Measurements from ENCODE around the gene VAMP8.
"Not testable (repeated sequence)": the region's sequence is repeated elsewhere in the genome, so short reads cannot be mapped to it uniquely, and the experiment has no call there.

VAMP8 gene

DNA sequence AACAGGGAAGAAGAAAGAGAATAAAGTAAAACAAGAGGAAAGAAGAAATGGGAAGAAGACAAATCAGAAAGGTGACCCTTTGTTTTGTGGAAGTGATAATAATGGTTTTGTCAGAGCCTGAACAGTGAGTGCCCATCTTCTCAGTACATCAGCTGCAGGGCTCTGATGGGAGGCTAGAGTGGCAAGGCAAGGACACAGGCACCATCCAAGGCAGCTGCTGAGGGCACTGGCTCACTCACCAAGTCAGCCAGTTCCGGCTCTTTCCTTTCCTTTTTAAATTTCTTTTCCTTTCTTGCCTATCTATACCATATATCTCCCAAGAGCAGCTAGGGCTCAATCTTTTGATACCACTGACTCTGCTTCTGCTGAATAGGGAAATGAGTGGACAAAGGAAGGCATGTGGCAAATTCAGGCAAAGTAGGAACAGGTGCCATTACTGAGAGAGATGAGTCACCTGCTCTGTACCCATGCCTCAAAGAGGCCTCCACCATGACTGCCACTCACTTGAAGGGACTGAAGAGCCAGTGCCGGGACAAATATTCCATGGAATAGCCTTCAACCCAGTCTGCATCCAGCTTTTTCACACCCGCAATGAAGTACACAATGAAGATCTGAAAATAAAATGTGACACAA lies 22.3 kb upstream of the VAMP8 start:
- H3K4me3 ChIP-seq (ENCODE audit: low read depth, low read length): no peak overlapping the region
- DNase-seq (ENCODE audit: low read depth): no peak
- no peak for TF ChIP-seq CTCF (conservative IDR thresholded peaks at IDR 0.05; ENCODE audit: low read depth, low read length)

DNA sequence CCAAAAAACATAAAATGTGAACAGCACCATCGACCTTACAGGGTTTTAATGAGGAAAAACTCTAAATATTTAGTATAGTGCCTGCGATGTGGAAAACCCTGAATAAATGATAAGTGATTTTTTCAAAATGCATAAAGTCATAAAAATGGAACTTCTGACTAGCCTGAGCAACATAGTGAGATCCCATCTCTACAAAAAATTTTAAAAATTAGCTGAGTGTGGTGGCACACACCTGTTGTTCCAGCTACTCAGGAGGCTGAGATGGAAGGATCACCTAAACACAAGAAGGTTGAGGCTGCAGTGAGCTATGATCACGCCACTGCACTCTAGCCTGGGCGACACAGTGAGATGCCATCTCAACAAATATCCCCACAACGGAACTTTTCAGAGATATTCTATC lies 20.3 kb upstream of the VAMP8 start:
- TF ChIP-seq CTCF (conservative IDR thresholded peaks at IDR 0.05; ENCODE audit: low read depth, low read length): no peak
- no peak for DNase-seq (ENCODE audit: low read depth)
- H3K4me3 ChIP-seq (ENCODE audit: low read depth, low read length): no peak overlapping the region

GRCh38 chr2:85558160-85558559 lies 19.2 kb upstream of the VAMP8 start:
- no peak for TF ChIP-seq CTCF (conservative IDR thresholded peaks at IDR 0.05; ENCODE audit: low read depth, low read length)
- H3K4me3 ChIP-seq (ENCODE audit: low read depth, low read length): no peak overlapping the region
- DNase-seq (ENCODE audit: low read depth): no peak

DNA sequence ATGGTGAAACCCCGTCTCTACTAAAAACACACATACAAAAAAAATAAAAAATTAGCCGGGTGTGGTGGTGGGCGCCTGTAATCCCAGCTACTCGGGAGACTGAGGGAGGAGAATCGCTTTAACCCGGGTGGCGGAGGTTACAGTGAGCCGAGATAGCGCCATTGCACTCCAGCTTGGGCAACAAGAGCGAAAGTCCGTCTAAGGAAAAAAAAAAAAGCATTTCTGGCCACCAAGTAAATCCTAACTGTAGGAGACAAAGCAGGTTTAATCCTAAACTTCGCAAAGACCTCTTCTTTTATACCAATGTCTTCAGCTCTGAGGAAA lies 17.0 kb upstream of the VAMP8 start:
- H3K4me3 ChIP-seq (ENCODE audit: low read depth, low read length): peak overlapping the region; percentile 71
- not testable (repeated sequence) for DNase-seq (ENCODE audit: low read depth)

- TF ChIP-seq CTCF (conservative IDR thresholded peaks at IDR 0.05; ENCODE audit: low read depth, low read length): no peak
- peak overlapping the region; percentile 71 for H3K4me3 ChIP-seq (ENCODE audit: low read depth, low read length)
- DNase-seq (ENCODE audit: low read depth): no peak
Observed at GRCh38 chr2:85560812-85561279, 16.5 kb upstream of the VAMP8 start.

- DNase-seq (ENCODE audit: low read depth): peak; percentile 94
- peak within 1 kb of the TSS; percentile 71 for H3K4me3 ChIP-seq (ENCODE audit: low read depth, low read length)
- TF ChIP-seq CTCF (conservative IDR thresholded peaks at IDR 0.05; ENCODE audit: low read depth, low read length): peak; percentile 15
Observed at GRCh38 chr2:85561280-85562212, 15.8 kb upstream of the VAMP8 start, which contains the start of gene GGCX. Gene GGCX, minus strand, starts transcription at chr2:85561493. Its CDS starts 65 bp downstream, at chr2:85561428.

- DNase-seq (ENCODE audit: low read depth): no peak
- TF ChIP-seq CTCF (conservative IDR thresholded peaks at IDR 0.05; ENCODE audit: low read depth, low read length): no peak
- no peak overlapping the region for H3K4me3 ChIP-seq (ENCODE audit: low read depth, low read length)
Observed at GRCh38 chr2:85564144-85564563, 13.2 kb upstream of the VAMP8 start.

Data from choroid plexus epithelial cell (primary cell).